SK-N-SH (cell line): ENCODE data around the gene SH3D19.

ENCODE experiments used
- CHD2 ChIP-seq: fragments of 150-350 bp; IDR thresholded peaks from 2 replicates; pipeline ENCODE4 v1.6.1; 2018; ENCODE audit warnings: low read length; ENCODE audit not compliant: partially characterized antibody
- EZH2phosphoT487 ChIP-seq: fragments of 200-600 bp; sonication (generic); IDR thresholded peaks from 2 replicates; pipeline ENCODE4 v1.6.1; 2017; ENCODE audit warnings: low read depth, mixed run types, mild to moderate bottlenecking, antibody characterized with exemption, moderate library complexity, borderline replicate concordance
- NRF1 ChIP-seq: IDR thresholded peaks from 2 replicates; pipeline ENCODE4 v1.6.1; 2012; ENCODE audit warnings: low read depth, mild to moderate bottlenecking, low read length
- POLR2AphosphoS5 ChIP-seq: IDR thresholded peaks from 2 replicates; pipeline ENCODE4 v1.6.1; 2012; ENCODE audit warnings: low read depth, low read length
- RAD21 ChIP-seq: IDR thresholded peaks from 2 replicates; pipeline ENCODE4 v1.6.1; 2012; ENCODE audit warnings: mild to moderate bottlenecking, low read length
- SIN3A ChIP-seq: IDR thresholded peaks from 2 replicates; pipeline ENCODE4 v1.6.1; 2012; ENCODE audit warnings: low read depth, mild to moderate bottlenecking, low read length, moderate library complexity, borderline replicate concordance
- TAF1 ChIP-seq: IDR thresholded peaks from 2 replicates; pipeline ENCODE4 v1.6.1; 2012; ENCODE audit warnings: low read depth, mild to moderate bottlenecking, low read length, moderate library complexity, borderline replicate concordance
- TEAD4 ChIP-seq: IDR thresholded peaks from 2 replicates; pipeline ENCODE4 v1.4.0; 2012; ENCODE audit warnings: mild to moderate bottlenecking, borderline replicate concordance; ENCODE audit not compliant: insufficient read depth
- TF ChIP-seq, protein P1 (sequence below): fragments of 200-600 bp; sonication (generic); IDR thresholded peaks from 2 replicates; pipeline ENCODE4 v1.6.1; 2017; ENCODE audit warnings: antibody characterized with exemption, mild to moderate bottlenecking, moderate library complexity
- TF ChIP-seq, protein P2 (sequence below): IDR thresholded peaks from 2 replicates; pipeline ENCODE4 v1.6.1; 2012; ENCODE audit warnings: mild to moderate bottlenecking, low read depth, low read length, moderate library complexity
- TF ChIP-seq, protein P3 (sequence below): IDR thresholded peaks from 2 replicates; pipeline ENCODE4 v1.4.0; 2012; ENCODE audit warnings: low read depth
- TF ChIP-seq, protein P4 (sequence below): fragments of 150-350 bp; IDR thresholded peaks from 2 replicates; pipeline ENCODE4 v1.6.1; 2017; ENCODE audit warnings: antibody characterized with exemption, low read length, low read depth, borderline replicate concordance

DNA sequence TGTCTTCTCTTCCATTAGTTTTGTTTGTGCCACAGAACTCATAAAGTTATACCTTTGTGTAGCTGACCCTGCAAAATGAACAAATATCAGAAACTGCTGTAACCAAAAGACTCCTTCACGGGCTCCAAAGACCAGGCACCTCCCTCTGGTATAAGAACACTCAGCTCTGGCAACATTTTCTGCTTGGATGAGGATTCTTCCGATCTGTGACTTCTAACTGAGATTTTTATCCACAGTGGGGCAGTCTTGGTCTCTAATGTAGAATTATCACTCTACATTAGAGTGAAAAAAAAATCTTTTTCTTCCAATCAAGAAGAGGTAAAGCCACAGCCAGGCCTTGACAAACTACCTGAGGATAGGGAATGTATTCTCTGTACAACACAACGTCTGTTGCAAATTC, 86.9 kb downstream of the SH3D19 start:
- TF ChIP-seq NRF1 (no peak), RAD21 (peak; percentile 49), POLR2AphosphoS5 (no peak), TEAD4 (no peak), TAF1 (no peak), CHD2 (no peak), SIN3A (no peak), EZH2phosphoT487 (no peak)
- TF ChIP-seq, protein P1, sequence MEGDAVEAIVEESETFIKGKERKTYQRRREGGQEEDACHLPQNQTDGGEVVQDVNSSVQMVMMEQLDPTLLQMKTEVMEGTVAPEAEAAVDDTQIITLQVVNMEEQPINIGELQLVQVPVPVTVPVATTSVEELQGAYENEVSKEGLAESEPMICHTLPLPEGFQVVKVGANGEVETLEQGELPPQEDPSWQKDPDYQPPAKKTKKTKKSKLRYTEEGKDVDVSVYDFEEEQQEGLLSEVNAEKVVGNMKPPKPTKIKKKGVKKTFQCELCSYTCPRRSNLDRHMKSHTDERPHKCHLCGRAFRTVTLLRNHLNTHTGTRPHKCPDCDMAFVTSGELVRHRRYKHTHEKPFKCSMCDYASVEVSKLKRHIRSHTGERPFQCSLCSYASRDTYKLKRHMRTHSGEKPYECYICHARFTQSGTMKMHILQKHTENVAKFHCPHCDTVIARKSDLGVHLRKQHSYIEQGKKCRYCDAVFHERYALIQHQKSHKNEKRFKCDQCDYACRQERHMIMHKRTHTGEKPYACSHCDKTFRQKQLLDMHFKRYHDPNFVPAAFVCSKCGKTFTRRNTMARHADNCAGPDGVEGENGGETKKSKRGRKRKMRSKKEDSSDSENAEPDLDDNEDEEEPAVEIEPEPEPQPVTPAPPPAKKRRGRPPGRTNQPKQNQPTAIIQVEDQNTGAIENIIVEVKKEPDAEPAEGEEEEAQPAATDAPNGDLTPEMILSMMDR: peak; percentile 39
- TF ChIP-seq, protein P2, sequence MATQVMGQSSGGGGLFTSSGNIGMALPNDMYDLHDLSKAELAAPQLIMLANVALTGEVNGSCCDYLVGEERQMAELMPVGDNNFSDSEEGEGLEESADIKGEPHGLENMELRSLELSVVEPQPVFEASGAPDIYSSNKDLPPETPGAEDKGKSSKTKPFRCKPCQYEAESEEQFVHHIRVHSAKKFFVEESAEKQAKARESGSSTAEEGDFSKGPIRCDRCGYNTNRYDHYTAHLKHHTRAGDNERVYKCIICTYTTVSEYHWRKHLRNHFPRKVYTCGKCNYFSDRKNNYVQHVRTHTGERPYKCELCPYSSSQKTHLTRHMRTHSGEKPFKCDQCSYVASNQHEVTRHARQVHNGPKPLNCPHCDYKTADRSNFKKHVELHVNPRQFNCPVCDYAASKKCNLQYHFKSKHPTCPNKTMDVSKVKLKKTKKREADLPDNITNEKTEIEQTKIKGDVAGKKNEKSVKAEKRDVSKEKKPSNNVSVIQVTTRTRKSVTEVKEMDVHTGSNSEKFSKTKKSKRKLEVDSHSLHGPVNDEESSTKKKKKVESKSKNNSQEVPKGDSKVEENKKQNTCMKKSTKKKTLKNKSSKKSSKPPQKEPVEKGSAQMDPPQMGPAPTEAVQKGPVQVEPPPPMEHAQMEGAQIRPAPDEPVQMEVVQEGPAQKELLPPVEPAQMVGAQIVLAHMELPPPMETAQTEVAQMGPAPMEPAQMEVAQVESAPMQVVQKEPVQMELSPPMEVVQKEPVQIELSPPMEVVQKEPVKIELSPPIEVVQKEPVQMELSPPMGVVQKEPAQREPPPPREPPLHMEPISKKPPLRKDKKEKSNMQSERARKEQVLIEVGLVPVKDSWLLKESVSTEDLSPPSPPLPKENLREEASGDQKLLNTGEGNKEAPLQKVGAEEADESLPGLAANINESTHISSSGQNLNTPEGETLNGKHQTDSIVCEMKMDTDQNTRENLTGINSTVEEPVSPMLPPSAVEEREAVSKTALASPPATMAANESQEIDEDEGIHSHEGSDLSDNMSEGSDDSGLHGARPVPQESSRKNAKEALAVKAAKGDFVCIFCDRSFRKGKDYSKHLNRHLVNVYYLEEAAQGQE: no peak
- TF ChIP-seq, protein P3, sequence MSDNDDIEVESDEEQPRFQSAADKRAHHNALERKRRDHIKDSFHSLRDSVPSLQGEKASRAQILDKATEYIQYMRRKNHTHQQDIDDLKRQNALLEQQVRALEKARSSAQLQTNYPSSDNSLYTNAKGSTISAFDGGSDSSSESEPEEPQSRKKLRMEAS: no peak
- TF ChIP-seq, protein P4, sequence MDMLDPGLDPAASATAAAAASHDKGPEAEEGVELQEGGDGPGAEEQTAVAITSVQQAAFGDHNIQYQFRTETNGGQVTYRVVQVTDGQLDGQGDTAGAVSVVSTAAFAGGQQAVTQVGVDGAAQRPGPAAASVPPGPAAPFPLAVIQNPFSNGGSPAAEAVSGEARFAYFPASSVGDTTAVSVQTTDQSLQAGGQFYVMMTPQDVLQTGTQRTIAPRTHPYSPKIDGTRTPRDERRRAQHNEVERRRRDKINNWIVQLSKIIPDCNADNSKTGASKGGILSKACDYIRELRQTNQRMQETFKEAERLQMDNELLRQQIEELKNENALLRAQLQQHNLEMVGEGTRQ: no peak
